CD4-positive, alpha-beta T cell treated with Interleukin-4 for 4 hours (primary cell): ENCODE results near the gene SPATA25.
A peak's percentile ranks its signal among the peaks of the same experiment; 100 is the strongest.

Experiments
- DNase-seq: peaks from one replicate; pipeline ENCODE4 v3.0.0-alpha.2; 2020

The SPATA25 gene

DNA sequence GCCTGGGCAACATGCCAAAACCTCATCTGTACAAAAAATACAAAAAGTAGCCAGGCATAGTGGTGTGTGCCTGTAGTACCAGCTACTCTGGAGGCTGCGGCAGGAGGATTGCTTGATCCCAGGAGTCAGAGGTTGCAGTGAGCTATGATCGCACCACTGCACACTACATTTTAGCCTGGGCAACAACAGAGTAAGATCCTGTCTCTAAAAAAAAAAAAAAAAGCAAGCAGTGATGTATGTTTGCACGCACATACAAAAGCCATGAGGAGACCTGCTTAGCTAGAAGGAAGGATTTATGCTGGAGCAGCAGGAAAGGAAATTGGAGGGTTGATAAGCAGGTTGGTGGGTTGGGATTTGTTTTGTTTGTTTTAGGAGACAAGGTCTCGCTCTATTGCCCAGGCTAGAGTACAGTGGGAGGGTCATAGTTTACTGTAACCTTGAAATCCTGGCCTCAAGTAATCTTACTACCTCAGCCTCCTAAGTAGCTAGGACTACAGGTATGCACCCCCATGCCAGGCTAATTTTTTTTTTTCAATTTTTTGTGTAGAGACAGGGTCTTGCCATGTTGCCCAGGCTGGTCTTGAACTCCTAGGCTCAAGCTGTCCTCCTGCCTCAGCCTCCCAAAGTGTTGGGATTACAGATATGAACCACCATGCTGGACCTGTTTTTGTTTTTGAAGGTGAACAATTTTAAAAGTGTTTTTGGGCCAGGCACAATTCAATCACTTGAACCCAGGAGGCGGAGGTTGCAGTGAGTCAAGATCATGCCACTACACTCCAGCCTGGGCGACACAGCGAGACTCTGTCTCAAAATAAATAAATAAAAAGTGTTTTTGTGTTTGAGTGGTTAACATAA is 26.0 kb downstream of the SPATA25 start:
- no peak for DNase-seq

DNA sequence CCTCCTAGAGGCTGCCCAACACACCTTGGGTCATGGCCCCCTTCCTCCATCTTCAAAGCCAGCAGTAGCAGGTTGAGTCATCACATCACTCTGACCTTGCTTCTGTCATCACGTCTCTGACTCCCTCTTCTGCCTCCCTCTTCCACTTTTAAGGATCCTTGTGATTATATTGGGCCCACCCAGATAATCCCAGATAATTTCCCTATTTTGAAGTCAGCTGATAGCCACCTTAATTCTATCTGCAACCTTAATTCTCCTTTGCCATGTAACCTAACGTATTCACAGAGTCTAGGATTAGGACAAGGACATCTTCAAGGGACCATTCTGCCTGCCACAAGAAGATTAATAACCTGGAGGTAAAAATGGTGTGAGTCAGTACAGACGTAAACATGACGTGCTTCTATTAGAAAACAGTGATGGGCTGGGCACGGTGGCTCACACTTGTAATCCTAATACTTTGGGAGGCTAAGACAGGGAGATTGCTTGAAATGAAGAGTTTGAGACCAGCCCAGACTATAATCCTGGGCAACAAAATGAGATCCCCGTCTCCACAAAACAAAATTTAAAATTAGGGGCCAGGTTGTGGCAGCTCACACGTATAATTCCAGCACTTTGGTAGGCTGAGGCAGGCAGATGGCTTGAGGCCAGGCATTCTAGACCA is 26.7 kb downstream of the SPATA25 start:
- DNase-seq, result no peak

DNA sequence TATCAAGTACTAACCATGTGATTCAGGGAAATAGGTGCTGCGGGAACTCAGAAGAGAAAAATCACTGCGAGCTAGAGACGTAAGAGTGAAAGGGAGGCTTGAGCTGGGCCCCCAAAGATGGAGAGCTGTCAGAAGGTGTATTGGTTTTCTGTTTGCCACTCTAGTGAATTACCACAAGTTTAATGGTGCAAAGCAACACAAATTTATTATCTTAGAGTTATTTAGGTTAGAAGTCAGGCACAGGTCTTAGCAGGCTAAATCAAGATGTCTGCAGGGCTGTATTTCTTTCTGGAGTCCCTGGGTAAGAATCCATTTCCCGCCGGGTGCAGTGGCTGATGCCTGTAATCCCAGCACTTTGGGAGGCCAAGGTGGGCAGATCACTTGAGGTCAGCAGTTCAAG is 27.5 kb downstream of the SPATA25 start:
- no peak for DNase-seq

DNA sequence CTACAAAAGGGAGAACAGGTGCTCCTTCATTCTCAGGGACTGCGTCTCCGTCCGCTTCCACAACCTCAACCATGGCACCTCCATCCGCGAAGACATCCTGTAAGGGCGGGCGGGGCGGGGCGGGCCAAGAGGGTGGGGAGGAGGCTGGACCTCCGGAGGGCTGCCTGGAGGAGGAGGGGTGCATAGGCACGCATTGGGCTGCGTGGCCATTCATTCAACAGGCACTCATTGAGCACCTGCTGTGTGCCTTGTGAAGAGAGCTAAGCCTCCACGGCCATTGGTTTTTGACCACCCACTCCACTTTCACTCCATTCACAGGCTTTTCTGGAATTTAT is 29.6 kb downstream of the SPATA25 start:
- DNase-seq, result peak; percentile 17

DNA sequence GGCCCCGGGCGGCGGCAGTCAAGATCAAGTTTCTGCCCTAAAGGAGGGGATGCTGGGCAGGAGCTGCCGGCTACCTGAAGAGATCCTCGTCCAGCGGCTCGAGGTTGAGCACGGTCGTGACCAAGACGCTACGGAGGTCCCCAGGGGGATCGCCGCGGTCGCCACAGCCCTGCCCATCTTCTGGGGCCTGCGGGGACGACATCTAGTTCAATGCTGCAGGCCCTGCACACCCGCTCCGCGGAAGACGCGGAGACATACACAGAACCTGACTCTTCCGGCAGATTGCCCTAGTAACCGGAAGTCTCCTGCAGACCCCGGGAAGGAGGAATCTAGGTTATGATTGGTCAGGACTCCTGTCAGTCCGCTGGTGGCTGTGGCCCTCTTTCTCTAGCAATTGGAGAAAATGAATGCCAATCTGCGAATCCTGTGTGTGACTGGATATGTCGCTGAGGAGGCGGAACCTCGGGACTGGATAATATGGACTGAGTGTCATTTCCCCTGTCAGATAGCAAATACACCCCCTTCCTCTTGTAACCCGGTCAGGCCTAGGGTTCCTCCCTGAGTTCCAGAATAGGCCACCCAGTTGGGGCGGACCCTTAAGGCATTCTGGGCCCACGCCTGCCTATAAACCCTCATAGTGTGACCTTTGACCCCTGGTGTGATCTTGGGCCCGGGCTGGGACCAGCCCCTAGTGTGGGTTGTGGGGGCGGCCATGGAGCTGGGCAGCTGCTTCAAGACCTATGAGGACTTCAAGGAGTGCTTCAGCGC is 30.1 kb downstream of the SPATA25 start, which contains the start of the genes ACOT8 and ZSWIM3:
Gene ACOT8, minus strand, starts transcription at position 279 of the 768 bp plus-strand sequence. Its CDS starts 77 bp downstream, at position 202.
Gene ZSWIM3, plus strand, starts transcription at position 501 of the 768 bp plus-strand sequence. Its CDS starts 212 bp downstream, at position 713.
- DNase-seq, result peak; percentile 100

DNA sequence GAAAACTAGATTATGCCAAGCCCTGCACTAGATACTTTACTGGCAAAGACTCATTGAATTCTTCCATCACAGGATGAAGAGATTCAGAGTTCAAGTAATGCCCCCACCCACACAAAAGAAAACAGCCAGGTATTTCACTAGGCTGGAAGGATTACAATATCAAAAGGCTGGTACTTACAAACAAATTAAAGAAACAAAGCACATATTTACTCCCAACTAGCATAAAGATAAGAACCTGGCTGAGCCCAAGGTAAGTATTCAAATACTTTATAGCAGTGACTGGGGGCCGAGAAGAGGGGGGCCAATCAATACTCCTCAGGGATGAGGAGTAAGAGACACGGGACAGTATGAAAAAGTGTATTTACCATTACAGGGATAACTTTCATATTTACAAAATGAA is 33.9 kb downstream of the SPATA25 start:
- DNase-seq, result no peak

DNA sequence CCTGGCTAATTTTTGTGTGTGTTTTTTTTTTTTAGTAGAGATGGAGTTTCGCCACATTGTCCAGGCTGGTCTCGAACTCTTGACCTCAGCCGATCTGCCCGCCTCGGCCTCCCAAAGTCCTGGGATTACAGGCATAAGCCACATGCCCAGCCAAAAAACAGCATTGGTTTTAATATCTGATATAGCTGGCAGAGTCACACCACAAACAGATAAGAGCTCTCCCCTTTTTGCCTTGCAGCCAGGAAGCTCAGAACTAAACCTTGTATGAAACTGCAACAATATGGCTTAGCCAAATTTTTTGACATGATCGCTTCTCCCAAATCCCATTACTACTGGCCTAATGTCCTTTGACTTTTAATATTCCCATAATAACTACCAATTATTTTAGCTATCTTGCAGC is 35.1 kb downstream of the SPATA25 start:
- DNase-seq, result no peak

DNA sequence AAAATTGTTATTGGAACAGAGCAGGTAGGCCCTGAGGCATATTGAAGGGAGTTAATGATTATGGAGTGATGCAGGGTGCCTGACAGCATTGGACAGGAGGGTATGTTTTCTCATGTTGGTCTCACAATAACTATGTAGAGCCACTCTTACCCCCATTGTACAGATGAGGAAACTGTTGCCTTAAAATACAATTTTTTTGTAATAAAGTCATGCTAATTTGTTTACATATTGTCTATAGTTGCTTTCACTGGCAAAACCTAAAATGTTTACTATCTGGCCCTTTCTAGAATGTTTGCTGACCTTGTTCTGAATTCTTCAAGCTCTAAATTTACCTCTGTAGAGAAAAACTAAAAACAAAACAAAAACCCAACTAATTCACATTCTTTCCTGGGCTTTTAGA is 35.9 kb downstream of the SPATA25 start:
- no peak for DNase-seq

DNA sequence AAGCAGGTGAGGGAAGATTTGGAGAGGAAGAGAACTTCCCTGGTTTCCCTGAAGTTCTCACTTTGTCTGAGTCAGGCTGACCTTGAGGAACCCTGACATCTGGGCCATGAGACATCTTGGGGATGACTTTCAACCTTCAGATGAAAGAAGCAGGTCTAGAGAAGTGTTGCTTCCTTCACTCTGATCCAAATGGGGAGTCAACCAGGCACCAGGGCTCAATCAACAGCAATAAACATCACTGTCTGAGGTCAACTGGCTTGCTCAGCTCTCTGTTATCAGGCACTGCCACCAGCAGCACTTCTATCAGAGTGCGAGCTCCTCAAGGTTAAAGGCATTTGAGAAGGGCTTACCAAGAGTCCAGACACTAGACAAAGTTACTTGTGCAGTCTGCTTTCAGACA is 36.5 kb downstream of the SPATA25 start:
- no peak for DNase-seq

DNA sequence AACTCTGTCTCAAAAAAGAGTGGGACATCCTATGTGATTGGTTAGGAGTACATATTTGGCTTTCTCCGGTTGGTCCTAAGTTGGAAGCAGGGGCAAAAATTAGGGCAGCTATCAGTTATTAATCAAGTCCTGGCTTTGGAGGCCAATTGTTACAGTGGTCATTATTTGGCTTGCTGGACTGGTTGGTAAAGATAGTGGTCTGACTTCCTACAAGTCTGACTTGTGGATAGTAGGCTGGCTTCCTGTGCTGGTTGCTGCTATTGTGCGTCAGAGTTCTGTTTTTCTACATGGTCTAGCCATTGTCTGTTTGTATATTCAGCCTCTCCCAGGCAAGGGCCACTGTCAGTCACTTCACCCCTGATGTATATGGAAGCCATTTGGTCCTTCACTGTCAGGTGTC is 37.2 kb downstream of the SPATA25 start:
- DNase-seq, result no peak

DNA sequence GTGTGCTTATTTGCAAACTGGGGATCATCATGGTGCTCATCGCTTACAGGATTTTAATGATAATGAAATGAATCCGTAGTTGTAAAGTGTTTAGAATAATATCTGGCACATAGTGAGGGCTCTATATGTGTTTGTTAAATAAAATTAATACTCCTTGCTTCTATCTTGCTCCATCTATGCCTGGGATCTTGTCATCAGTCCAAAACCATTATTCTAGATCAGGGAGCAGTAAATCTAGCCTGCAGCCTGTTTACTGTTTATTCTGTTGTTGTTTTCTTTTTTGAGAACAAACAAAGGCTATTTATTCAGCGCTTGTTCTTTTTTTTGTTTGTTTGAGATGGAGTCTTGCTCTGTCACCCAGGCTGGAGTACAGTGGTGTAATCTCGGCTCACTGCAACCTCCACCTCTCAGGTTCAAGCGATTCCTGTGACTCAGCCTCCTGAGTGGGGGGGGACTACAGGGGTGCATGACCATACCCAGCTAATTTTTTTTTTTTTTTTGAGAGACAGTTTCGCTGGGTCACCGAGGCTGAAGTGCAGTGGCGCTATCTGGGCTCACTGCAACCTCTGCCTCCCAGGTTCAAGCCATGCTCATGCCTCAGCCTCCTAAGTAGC is 38.3 kb downstream of the SPATA25 start:
- DNase-seq, result no peak

DNA sequence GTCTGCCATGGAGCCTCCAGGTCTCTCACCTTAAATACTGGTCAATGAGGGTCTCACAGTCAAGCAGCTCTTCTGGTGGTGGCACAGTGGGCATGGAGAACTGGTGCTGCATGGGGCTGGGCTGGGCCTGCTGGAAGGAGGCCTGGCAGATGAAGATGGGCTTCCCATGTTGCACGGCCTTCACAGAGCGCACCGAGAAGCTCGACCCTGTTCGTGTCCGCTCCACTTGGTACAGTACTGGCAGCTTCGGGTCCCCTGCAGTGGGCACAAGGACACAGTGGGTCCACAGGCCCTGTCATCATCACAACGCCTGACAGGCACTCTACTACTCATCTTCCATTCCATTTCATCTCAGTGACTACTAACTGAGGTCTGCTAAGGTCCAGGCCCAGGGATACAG is 39.0 kb downstream of the SPATA25 start:
- DNase-seq, result no peak

DNA sequence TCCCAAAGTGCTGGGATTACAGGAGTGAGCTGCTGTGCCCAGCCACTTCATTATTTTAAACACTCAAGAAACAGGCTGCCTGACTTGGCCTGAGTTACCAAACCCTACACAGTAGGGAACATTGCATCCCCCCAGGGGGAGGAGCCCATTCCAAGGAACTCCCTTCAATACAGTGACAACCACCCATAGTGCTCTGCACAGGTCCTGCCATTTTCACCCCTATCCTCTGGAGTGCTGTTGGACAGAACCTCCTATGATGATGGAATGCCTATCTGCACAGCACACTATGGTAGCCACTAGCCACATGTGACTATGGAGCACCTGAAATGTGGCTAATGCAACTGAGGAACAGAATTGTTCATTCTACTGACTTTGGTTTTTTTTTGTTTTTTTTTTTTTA is 42.0 kb downstream of the SPATA25 start:
- no peak for DNase-seq

DNA sequence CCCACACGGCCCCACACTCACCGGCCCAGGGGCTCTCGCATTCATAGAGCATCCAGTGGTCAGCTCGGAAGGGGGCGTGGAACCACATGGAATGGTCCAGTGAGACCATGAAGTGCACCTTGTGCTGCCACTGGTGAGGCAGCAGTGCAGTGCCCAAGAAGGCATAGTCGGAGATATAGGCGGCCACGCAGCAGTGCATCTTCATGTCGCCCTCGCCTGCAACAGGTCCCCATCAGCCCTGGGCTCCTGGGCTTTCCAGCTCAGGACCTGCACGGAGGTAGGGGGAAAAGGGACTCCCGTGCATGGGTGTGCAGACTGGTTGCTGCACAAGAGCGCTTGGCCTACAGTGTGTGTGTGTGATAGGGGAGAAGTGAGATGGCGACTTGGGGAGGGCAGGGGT is 43.9 kb downstream of the SPATA25 start:
- no peak for DNase-seq

DNA sequence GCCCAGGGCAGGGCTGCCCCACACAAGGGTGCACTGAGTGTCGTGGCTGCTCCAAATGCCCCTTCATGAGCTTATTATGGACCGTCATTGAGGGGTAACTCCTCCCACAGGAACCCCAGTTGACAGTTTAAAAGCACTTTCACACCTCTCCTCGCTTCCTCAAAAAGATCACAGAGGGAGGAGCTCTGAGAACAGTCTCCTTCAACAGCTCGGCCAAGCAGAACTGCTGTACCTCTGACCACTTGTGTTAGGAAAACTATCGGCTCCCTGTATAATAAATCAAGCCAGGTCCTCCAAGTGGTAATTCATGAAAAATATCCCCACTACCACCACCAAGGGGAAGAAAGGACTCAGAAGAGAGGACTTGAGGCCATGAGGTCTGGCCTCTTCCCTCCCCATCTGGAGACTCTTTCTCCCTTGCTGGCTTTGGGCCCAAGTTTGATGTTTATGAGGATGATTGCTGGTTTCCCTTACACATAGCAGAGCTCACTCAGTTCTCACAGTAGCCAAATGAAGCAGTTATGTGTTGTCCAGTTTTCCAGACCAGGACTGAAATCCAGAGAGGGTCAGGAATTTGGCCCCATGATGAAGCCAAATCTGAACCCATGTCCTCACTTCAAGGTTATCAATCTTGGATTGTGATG is 45.1 kb downstream of the SPATA25 start:
- DNase-seq, result peak; percentile 5

DNA sequence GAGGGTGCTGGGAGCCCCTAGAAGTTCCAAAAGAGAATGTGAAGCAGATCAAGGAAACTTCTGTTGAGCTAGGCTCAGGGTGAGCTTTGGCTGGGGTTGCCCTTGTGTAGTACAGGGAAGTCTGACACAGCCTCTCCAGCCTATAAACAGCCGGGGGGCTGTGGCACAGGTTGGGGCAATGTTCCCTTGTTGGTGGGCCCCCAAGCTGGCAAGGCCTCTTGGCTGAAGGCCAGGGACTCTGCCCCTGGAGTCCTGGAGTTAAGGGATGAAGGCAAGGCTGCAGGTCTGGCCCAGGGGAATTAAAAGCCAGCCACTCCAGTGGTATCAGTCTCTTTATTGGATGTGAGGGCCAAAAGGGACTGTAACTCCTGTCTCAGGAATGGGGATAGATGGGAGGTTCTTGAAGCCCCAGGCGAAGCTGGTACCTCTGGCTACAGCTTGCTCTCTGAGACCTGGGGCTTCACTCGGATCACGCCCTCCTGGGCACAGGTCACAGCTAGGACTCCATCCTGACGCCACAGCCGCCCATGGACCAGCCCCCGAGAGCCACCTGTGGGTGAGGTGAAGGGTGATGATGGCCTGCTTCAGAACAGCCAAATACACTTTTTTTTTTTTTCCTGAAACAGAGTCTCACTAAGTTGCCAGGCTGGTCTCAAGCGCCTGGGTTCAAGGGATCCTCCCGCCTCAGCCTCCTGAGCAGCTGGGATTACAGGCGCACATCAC is 45.9 kb downstream of the SPATA25 start:
- DNase-seq, result no peak

DNA sequence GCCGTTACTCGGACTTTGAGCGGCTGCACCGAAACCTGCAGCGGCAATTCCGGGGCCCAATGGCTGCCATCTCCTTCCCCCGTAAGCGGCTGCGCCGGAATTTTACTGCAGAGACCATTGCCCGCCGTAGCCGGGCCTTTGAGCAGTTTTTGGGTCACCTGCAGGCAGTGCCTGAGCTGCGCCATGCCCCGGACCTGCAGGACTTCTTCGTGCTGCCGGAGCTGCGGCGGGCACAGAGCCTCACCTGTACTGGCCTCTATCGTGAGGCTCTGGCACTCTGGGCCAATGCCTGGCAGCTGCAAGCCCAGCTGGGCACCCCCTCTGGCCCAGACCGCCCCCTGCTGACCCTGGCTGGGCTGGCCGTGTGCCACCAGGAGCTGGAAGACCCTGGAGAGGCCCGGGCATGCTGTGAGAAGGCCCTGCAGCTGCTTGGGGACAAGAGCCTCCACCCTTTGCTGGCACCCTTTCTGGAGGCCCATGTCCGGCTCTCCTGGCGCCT is 46.7 kb downstream of the SPATA25 start:
- DNase-seq, result no peak

DNA sequence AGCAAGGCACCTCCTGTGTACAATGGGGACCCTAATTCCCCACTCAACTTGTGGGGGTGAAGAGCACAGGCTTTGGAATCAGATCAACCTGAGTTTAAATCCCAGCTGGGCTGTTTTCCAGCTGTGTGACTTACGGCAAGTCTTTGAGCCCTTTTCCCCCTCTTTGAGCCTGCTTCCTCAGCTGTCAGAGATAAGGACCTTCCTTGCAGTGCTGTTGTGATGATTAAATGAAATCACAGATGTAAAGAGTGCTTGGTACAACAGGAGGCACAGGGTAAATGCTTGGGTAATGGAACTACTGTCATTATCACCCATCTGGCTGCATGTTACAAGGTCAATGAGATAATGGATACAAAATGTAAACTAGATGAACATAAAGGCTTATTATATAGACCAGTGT is 50.6 kb downstream of the SPATA25 start:
- DNase-seq, result no peak
